Sigmoid colon (tissue), 7 donors: Measurements from ENCODE around the gene PRR15. TPM values are rescaled to one million over a fixed set of nuclear protein-coding genes. Genes with fewer than 3 reads are reported as not detected.

Experiments
- DNase-seq: peaks from one replicate; pipeline ENCODE4 v3.0.0-alpha.2; 2019
- H3K27ac ChIP-seq, 4 donors: fragments of 200-600 bp; sonication (generic); one replicate each; pipeline ENCODE4 v1.5.1; 2016 to 2019; ENCODE audit warnings: mild to moderate bottlenecking in 1 of 4
- H3K27me3 ChIP-seq, 3 donors: fragments of 200-600 bp; sonication (generic); one replicate each; pipeline ENCODE4 v1.5.1; 2019; ENCODE audit warnings: mild to moderate bottlenecking in 1 of 3
- H3K36me3 ChIP-seq, 4 donors: fragments of 200-600 bp; sonication (generic); one replicate each; pipeline ENCODE4 v1.5.1; 2016 to 2019
- H3K4me1 ChIP-seq, 4 donors: fragments of 200-600 bp; sonication (generic); one replicate each; pipeline ENCODE4 v1.5.1; 2017 to 2019
- H3K4me3 ChIP-seq, 4 donors: fragments of 200-600 bp; sonication (generic); one replicate each; pipeline ENCODE4 v1.5.1; 2017 to 2019; ENCODE audit warnings: mild to moderate bottlenecking in 2 of 4, moderate library complexity in 1 of 4
- H3K9me3 ChIP-seq, 4 donors: fragments of 200-600 bp in 3 of 4; sonication (generic) in 3 of 4; one replicate each; pipeline versions ENCODE4 v1.5.1 to v1.6.1; 2013 to 2019
- EP300 ChIP-seq, 4 donors: sonication (generic); formaldehyde crosslinking; IDR thresholded peaks; one replicate each; pipeline ENCODE4 v1.6.1; 2017; ENCODE audit warnings: antibody characterized with exemption in 4 of 4
- POLR2A ChIP-seq, 2 donors: fragments of 450-650 bp; IDR thresholded peaks; one replicate each; pipeline ENCODE4 v1.6.1; 2016; ENCODE audit warnings: antibody characterized with exemption in 2 of 2, mild to moderate bottlenecking in 2 of 2, moderate library complexity in 2 of 2
- POLR2AphosphoS5 ChIP-seq, 4 donors: sonication (generic); formaldehyde crosslinking; IDR thresholded peaks; one replicate each; pipeline ENCODE4 v1.6.1; 2017; ENCODE audit warnings: antibody characterized with exemption in 4 of 4
- WGBS, 2 donors: extraction: QIAGEN DNeasy Blood & Tissue Kit; methylation state at CpG; one replicate each; pipeline ENCODE4 v1.1.7; 2013; 5-methylcytosine and 5-hydroxymethylcytosine counted together
- intact Hi-C: fragments of 100-400 bp; cut with DNase I; formaldehyde crosslinking; loops from one replicate; pipeline ENCODE4 v1.15.1; 2023
- polyA plus RNA-seq, 3 donors: library from polyadenylated mRNA; stranded (reverse); fragments of 200-250 nt; gene quantifications; one replicate each; pipeline ENCODE4 v1.2.3, GENCODE V29; 2013
- total RNA-seq, 4 donors: library from RNA; depleted of rRNA; stranded (reverse); fragments of >200 nt; gene quantifications; one replicate each; pipeline ENCODE4 v1.1.0, GENCODE V29; 2016
- TF ChIP-seq, protein P1 (sequence below), 4 experiments: fragments of 450-650 bp in 3 of 4; fragments of 200-600 bp in 1 of 4; IDR thresholded peaks; one replicate each; pipeline ENCODE4 v1.5.1; 2016 to 2019; ENCODE audit warnings: antibody characterized with exemption in 4 of 4, mild to moderate bottlenecking in 3 of 4, moderate library complexity in 2 of 4
- donor health status: healthy with polysubstance abuse.
- donor health status: Bipolar disorder and iron deficiency.
- donor health status: healthy.

Gene PRR15
- total and polyA plus RNA-seq, 7 donors = 0.27 to 318 (median 166) TPM; not detected in 3

DNA sequence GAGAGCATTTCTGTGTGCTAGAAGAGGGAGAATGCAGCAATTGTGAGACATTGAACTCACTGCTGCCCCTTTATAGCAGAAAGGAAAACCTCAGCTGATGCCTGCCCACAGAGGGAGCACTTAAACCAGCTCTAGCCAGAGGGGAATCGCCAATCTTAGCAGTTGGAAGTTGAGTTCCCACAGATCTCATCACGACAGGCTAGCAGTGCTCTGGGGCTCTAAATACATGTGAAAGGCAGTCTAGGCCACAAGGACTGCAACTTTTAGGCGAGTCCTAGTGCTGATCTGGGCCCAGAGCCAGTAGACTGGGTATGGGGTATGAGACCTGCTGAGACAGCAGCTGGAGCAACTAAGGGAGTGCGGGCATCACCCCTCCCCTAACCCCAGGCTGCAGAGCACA, 25.2 kb upstream of the PRR15 start:
- Histone ChIP-seq H3K4me3 (no peak overlapping the region), H3K9me3 (peaks cover 0 to 3% (median 0%) of the 10 kb centered on the region in 4 donors), H3K4me1 (no peaks in the 10 kb centered on the region), H3K27ac (no peak overlapping the region), H3K27me3 (no peaks in the 10 kb centered on the region), H3K36me3 (no peaks in the 10 kb centered on the region)
- DNase-seq = no peak
- no peak for TF ChIP-seq EP300 (IDR thresholded peaks at IDR 0.05)
- TF ChIP-seq, protein P1, sequence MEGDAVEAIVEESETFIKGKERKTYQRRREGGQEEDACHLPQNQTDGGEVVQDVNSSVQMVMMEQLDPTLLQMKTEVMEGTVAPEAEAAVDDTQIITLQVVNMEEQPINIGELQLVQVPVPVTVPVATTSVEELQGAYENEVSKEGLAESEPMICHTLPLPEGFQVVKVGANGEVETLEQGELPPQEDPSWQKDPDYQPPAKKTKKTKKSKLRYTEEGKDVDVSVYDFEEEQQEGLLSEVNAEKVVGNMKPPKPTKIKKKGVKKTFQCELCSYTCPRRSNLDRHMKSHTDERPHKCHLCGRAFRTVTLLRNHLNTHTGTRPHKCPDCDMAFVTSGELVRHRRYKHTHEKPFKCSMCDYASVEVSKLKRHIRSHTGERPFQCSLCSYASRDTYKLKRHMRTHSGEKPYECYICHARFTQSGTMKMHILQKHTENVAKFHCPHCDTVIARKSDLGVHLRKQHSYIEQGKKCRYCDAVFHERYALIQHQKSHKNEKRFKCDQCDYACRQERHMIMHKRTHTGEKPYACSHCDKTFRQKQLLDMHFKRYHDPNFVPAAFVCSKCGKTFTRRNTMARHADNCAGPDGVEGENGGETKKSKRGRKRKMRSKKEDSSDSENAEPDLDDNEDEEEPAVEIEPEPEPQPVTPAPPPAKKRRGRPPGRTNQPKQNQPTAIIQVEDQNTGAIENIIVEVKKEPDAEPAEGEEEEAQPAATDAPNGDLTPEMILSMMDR (IDR thresholded peaks at IDR 0.05) = no peak
- TF ChIP-seq POLR2AphosphoS5 (IDR thresholded peaks at IDR 0.05) = no peak
- TF ChIP-seq POLR2A (IDR thresholded peaks at IDR 0.05) = no peak
- intact Hi-C loops = no loop called here
- WGBS, 2 donors = 83 to 85% methylated on average over 4 of the region's 4 CpGs

DNA sequence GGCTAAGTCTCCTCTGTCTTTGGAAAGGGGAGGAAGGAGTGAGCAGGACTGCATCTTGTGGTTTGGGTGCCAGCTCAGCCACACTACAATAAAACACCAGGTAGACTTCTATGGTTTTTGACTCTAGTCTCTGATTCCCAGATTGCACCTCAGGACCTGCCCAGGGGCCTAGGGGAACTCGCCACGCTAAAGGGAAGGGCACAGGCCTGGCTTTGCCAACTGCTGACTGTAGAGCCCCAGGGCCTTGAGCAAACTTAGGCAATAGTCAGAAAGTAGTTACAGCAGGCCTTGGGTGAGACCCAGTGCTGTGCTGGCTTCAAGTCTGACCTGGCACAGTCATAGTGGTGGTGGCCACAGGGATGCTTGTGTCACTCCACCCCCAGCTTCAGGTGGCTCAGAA, 24.2 kb upstream of the PRR15 start:
- Histone ChIP-seq H3K9me3 (peaks cover 0 to 3% (median 0%) of the 10 kb centered on the region in 4 donors), H3K27ac (no peak overlapping the region), H3K4me1 (no peaks in the 10 kb centered on the region), H3K4me3 (no peak overlapping the region), H3K36me3 (no peaks in the 10 kb centered on the region), H3K27me3 (no peaks in the 10 kb centered on the region)
- TF ChIP-seq POLR2A (IDR thresholded peaks at IDR 0.05) (no peak), EP300 (IDR thresholded peaks at IDR 0.05) (no peak), POLR2AphosphoS5 (IDR thresholded peaks at IDR 0.05) (no peak)
- TF ChIP-seq, protein P1 (IDR thresholded peaks at IDR 0.05) = no peak
- intact Hi-C loops = no loop called here
- no peak for DNase-seq
- 94 to 97% methylated on average over 2 of the region's 2 CpGs for WGBS, 2 donors

DNA sequence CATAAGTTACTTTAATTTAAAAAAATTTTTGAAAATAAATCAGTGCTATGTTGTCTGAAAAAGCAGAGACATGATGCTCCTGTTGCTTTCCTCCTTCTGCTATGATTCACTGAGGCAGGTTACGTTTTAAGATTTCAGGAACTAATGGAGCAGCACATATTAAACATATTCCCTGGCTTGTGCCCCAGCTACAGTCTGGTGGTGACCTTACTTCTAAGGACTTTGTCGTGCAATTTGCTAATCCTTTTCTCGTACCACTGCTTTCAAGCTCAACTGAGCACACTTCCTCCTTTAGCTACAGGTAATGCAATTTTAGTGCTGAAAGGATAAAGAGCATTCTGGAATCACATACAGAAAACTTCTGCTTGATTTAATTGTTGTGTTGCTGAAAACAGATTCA, 16.2 kb upstream of the PRR15 start:
- no peak overlapping the region for H3K4me3 ChIP-seq
- no peak for DNase-seq
- H3K36me3 ChIP-seq = no peaks in the 10 kb centered on the region
- H3K4me1 ChIP-seq = no peaks in the 10 kb centered on the region
- H3K27me3 ChIP-seq = no peaks in the 10 kb centered on the region
- 71 to 73% methylated on average over 3 of the region's 3 CpGs for WGBS, 2 donors
- no peaks in the 10 kb centered on the region for H3K9me3 ChIP-seq
- intact Hi-C loops = no loop called here
- no peak overlapping the region for H3K27ac ChIP-seq
- TF ChIP-seq POLR2A (IDR thresholded peaks at IDR 0.05) = no peak

DNA sequence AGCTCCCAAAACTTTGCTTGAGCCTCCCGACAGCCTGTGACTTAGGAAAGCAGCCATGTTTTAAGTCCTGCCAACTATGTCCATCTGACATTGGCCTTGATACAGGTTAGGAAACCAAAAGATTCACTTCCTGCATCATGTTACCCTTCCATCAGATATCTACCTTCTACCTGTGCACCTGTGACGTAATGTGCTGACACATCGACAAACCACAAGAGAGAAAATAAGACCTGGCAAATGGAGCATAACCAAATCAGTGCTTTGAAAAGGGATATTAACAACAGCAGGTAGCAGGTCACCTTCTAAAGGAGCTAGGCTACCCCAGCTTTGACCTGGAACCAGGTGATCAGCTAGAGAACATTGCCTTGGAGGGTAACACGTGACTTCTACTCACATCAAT, 14.8 kb upstream of the PRR15 start:
- intact Hi-C loops = no loop called here
- no peak overlapping the region for H3K4me3 ChIP-seq
- no peaks in the 10 kb centered on the region for H3K27me3 ChIP-seq
- H3K9me3 ChIP-seq = no peaks in the 10 kb centered on the region
- H3K36me3 ChIP-seq = no peaks in the 10 kb centered on the region
- WGBS, 2 donors = 88 to 95% methylated on average over 4 of the region's 4 CpGs
- H3K4me1 ChIP-seq = no peaks in the 10 kb centered on the region
- no peak for DNase-seq
- no peak for TF ChIP-seq POLR2AphosphoS5 (IDR thresholded peaks at IDR 0.05)
- H3K27ac ChIP-seq = no peak overlapping the region

DNA sequence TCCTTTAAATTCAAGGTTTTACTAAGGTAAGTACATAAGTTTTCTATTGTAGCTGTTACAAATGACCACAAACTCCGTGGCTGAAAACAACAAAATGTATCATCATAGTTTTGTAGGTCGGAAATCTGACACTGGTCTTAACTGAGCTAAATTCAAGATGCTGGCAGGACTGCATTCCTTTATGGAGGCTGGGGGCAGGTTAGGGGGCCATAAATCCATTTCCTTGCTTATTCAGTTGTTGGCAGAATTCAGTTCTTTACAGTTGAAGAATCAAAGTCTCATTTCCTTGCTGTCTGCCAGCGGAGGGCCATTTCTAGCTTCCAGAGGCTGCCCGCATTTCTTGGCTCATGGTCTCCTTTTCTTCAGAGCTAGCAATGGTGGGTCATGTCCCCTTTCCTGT, 11.2 kb upstream of the PRR15 start:
- WGBS, 2 donors = 92 to 94% methylated on average over 4 of the region's 4 CpGs
- intact Hi-C loops = no loop called here
- Histone ChIP-seq H3K27me3 (no peaks in the 10 kb centered on the region), H3K4me1 (no peaks in the 10 kb centered on the region), H3K27ac (no peak overlapping the region), H3K9me3 (peaks cover 0 to 2% (median 0%) of the 10 kb centered on the region in 4 donors), H3K4me3 (no peak overlapping the region), H3K36me3 (no peaks in the 10 kb centered on the region)
- TF ChIP-seq, protein P1 (IDR thresholded peaks at IDR 0.05) = no peak
- TF ChIP-seq POLR2A (IDR thresholded peaks at IDR 0.05) (no peak), EP300 (IDR thresholded peaks at IDR 0.05) (no peak), POLR2AphosphoS5 (IDR thresholded peaks at IDR 0.05) (no peak)
- no peak for DNase-seq

DNA sequence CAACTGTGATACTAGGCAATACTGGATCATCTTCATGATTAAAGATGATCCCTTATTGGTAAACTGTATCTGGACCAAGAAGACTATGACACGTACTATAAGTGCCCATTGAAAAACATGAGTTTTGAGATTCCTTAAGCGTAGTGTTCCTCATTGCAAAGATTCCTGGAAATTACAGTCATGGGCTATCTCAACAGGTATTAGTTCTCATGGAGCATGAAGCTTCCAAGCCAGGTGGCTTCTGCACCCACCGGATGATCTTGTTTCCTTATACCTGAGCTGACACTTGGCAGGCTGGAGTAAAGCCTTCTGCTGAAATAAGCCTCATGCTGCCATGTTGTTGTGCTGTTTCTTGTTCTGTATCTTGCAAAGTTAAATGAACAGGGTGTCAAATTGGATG, 8.6 kb upstream of the PRR15 start:
- peaks cover 0 to 2% (median 0%) of the 10 kb centered on the region in 4 donors for H3K9me3 ChIP-seq
- H3K27me3 ChIP-seq = no peaks in the 10 kb centered on the region
- TF ChIP-seq POLR2A (IDR thresholded peaks at IDR 0.05) (no peak), POLR2AphosphoS5 (IDR thresholded peaks at IDR 0.05) (no peak)
- TF ChIP-seq, protein P1 (IDR thresholded peaks at IDR 0.05) = no peak
- intact Hi-C loops = no loop called here
- no peak overlapping the region for H3K27ac ChIP-seq
- DNase-seq = no peak
- no peak overlapping the region for H3K4me3 ChIP-seq
- no peaks in the 10 kb centered on the region for H3K36me3 ChIP-seq
- H3K4me1 ChIP-seq = no peaks in the 10 kb centered on the region
- WGBS, 2 donors = 95 to 98% methylated on average over 3 of the region's 3 CpGs
